Measurements from ENCODE around the gene ZIC4.
A peak's percentile ranks its signal among the peaks of the same experiment; 100 is the strongest.

ZIC4 gene

DNA sequence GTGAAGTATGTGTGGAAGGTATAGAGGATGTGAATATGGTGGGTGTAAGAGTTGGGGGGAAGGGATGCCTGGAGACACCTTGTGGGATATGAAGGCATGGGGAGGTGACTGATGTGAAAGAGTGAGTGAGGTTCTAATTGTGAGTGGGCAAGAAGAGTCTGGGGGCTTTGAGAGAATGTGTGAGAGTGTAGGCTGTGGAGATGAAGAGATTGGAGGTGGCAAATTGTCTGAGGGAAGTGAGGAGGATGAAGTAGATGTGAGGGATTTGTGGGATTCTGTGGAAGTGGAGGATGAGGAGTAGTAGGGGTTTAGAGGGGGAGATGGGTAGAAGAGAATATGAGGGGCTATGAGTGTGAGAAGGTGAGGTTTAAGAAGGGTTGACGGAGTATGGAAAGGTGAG, 41.6 kb downstream of the ZIC4 start:
- Histone ChIP-seq H3K9ac (ENCODE audit: low read length) (no peak overlapping the region), H2AFZ (ENCODE audit: low read depth, low read length) (no peak overlapping the region), H3K4me1 (ENCODE audit: low read length) (peaks cover 5% of the 10 kb centered on the region), H3K27me3 (ENCODE audit: low read depth, low read length) (no peaks in the 10 kb centered on the region), H3K79me2 (ENCODE audit: low read length) (no peaks in the 10 kb centered on the region), H3K4me3 (ENCODE audit: low read length) (no peak overlapping the region), H4K20me1 (ENCODE audit: insufficient read depth, low read length) (no peaks in the 10 kb centered on the region), H3K27ac (ENCODE audit: low read length) (no peak overlapping the region), H3K36me3 (replicated peaks; ENCODE audit: low read depth, low read length) (no peaks in the 10 kb centered on the region), H3K9me3 (ENCODE audit: insufficient read depth, low read length) (no peaks in the 10 kb centered on the region), H3K4me2 (ENCODE audit: low read length) (no peak overlapping the region)
- no peak for TF ChIP-seq CTCF (IDR thresholded peaks at IDR 0.05; ENCODE audit: low read depth, low read length)
- TF ChIP-seq EZH2phosphoT487 (IDR thresholded peaks at IDR 0.05; ENCODE audit: low read depth) = no peak

GRCh38 chr3:147361454-147362420, 44.6 kb downstream of the ZIC4 start:
- peak; percentile 85 for TF ChIP-seq CTCF (IDR thresholded peaks at IDR 0.05; ENCODE audit: low read depth, low read length)
- TF ChIP-seq EZH2phosphoT487 (IDR thresholded peaks at IDR 0.05; ENCODE audit: low read depth) = no peak
- Histone ChIP-seq H3K9ac (ENCODE audit: low read length) (peak overlapping the region; percentile 47), H3K27me3 (ENCODE audit: low read depth, low read length) (no peaks in the 10 kb centered on the region), H3K9me3 (ENCODE audit: insufficient read depth, low read length) (no peaks in the 10 kb centered on the region), H3K4me1 (ENCODE audit: low read length) (peaks cover 5% of the 10 kb centered on the region), H4K20me1 (ENCODE audit: insufficient read depth, low read length) (no peaks in the 10 kb centered on the region), H3K36me3 (replicated peaks; ENCODE audit: low read depth, low read length) (no peaks in the 10 kb centered on the region), H3K79me2 (ENCODE audit: low read length) (no peaks in the 10 kb centered on the region), H3K4me2 (ENCODE audit: low read length) (peak overlapping the region; percentile 85), H2AFZ (ENCODE audit: low read depth, low read length) (peak overlapping the region; percentile 86), H3K27ac (ENCODE audit: low read length) (no peak overlapping the region), H3K4me3 (ENCODE audit: low read length) (peak overlapping the region; percentile 77)

- Histone ChIP-seq H4K20me1 (ENCODE audit: insufficient read depth, low read length) (no peaks in the 10 kb centered on the region), H3K9me3 (ENCODE audit: insufficient read depth, low read length) (no peaks in the 10 kb centered on the region), H3K9ac (ENCODE audit: low read length) (peak overlapping the region; percentile 47), H3K4me2 (ENCODE audit: low read length) (peak overlapping the region; percentile 85), H3K27ac (ENCODE audit: low read length) (no peak overlapping the region), H2AFZ (ENCODE audit: low read depth, low read length) (peak overlapping the region; percentile 86), H3K27me3 (ENCODE audit: low read depth, low read length) (no peaks in the 10 kb centered on the region), H3K36me3 (replicated peaks; ENCODE audit: low read depth, low read length) (no peaks in the 10 kb centered on the region), H3K79me2 (ENCODE audit: low read length) (no peaks in the 10 kb centered on the region), H3K4me3 (ENCODE audit: low read length) (peak overlapping the region; percentile 77), H3K4me1 (ENCODE audit: low read length) (peaks cover 5% of the 10 kb centered on the region)
- TF ChIP-seq CTCF (IDR thresholded peaks at IDR 0.05; ENCODE audit: low read depth, low read length) (no peak), EZH2phosphoT487 (IDR thresholded peaks at IDR 0.05; ENCODE audit: low read depth) (no peak)
Observed at GRCh38 chr3:147360646-147361453, 45.5 kb downstream of the ZIC4 start.

- H3K4me2 ChIP-seq (ENCODE audit: low read length) = no peak overlapping the region
- no peaks in the 10 kb centered on the region for H3K9me3 ChIP-seq (ENCODE audit: insufficient read depth, low read length)
- H3K27ac ChIP-seq (ENCODE audit: low read length) = no peak overlapping the region
- no peaks in the 10 kb centered on the region for H3K36me3 ChIP-seq (replicated peaks; ENCODE audit: low read depth, low read length)
- peaks cover 5% of the 10 kb centered on the region for H3K4me1 ChIP-seq (ENCODE audit: low read length)
- no peaks in the 10 kb centered on the region for H3K27me3 ChIP-seq (ENCODE audit: low read depth, low read length)
- H2AFZ ChIP-seq (ENCODE audit: low read depth, low read length) = no peak overlapping the region
- H3K79me2 ChIP-seq (ENCODE audit: low read length) = no peaks in the 10 kb centered on the region
- no peak for TF ChIP-seq CTCF (IDR thresholded peaks at IDR 0.05; ENCODE audit: low read depth, low read length)
- no peak for TF ChIP-seq EZH2phosphoT487 (IDR thresholded peaks at IDR 0.05; ENCODE audit: low read depth)
- H4K20me1 ChIP-seq (ENCODE audit: insufficient read depth, low read length) = no peaks in the 10 kb centered on the region
- no peak overlapping the region for H3K4me3 ChIP-seq (ENCODE audit: low read length)
- no peak overlapping the region for H3K9ac ChIP-seq (ENCODE audit: low read length)
Observed at GRCh38 chr3:147360051-147360439, 46.3 kb downstream of the ZIC4 start.

Data from OCI-LY3 (cell line).